MM.1S (cell line): ENCODE data around the gene FYN.

Source experiments
- DNase-seq: peaks from one replicate; pipeline ENCODE4 v3.0.0-alpha.2; 2015
- H2AFZ ChIP-seq: fragments of 300-600 bp; sonication (generic); 2 replicates; pipeline ENCODE4 v1.6.0; 2016; ENCODE audit warnings: antibody characterized with exemption, low read length
- H3F3A ChIP-seq: fragments of 300-600 bp; sonication (generic); 2 replicates; pipeline ENCODE4 v1.6.1; 2016; ENCODE audit warnings: mild to moderate bottlenecking, antibody characterized with exemption, low read length, moderate library complexity, mixed read lengths; ENCODE audit not compliant: insufficient read depth
- H3K27ac ChIP-seq: fragments of 300-600 bp; sonication (generic); 2 replicates; pipeline ENCODE4 v1.5.1; 2016; ENCODE audit warnings: mild to moderate bottlenecking, low read length
- H3K27me3 ChIP-seq: fragments of 300-600 bp; sonication (generic); replicated peaks from 2 replicates; pipeline ENCODE4 v1.6.0; 2016; ENCODE audit warnings: low read length; ENCODE audit not compliant: insufficient read depth
- H3K36me3 ChIP-seq: fragments of 300-600 bp; sonication (generic); replicated peaks from 2 replicates; pipeline ENCODE4 v1.6.1; 2016; ENCODE audit warnings: mild to moderate bottlenecking, low read length, mixed read lengths; ENCODE audit not compliant: insufficient read depth
- H3K4me1 ChIP-seq: fragments of 300-600 bp; sonication (generic); 2 replicates; pipeline ENCODE4 v1.6.1; 2016; ENCODE audit warnings: low read length, mixed read lengths
- H3K4me2 ChIP-seq: fragments of 300-600 bp; sonication (generic); 2 replicates; pipeline ENCODE4 v1.6.0; 2016; ENCODE audit warnings: low read depth, low read length
- H3K4me3 ChIP-seq: fragments of 300-600 bp; sonication (generic); 2 replicates; pipeline ENCODE4 v1.5.1; 2016; ENCODE audit warnings: low read length, mixed read lengths
- H3K79me2 ChIP-seq: fragments of 300-600 bp; sonication (generic); 2 replicates; pipeline ENCODE4 v1.6.1; 2016; ENCODE audit warnings: mixed run types, low read length, mixed read lengths
- H3K9ac ChIP-seq: fragments of 300-600 bp; sonication (generic); 2 replicates; pipeline ENCODE4 v1.6.1; 2016; ENCODE audit warnings: low read length, mixed read lengths
- H3K9me2 ChIP-seq: fragments of 300-600 bp; sonication (generic); replicated peaks from 2 replicates; pipeline ENCODE4 v1.6.1; 2016; ENCODE audit warnings: mild to moderate bottlenecking, low read length, mixed read lengths; ENCODE audit not compliant: insufficient read depth
- H3K9me3 ChIP-seq: fragments of 300-600 bp; sonication (generic); replicated peaks from 2 replicates; pipeline ENCODE4 v1.6.1; 2016; ENCODE audit warnings: mild to moderate bottlenecking, low read length, mixed read lengths; ENCODE audit not compliant: insufficient read depth
- H4K20me1 ChIP-seq: fragments of 300-600 bp; sonication (generic); 2 replicates; pipeline ENCODE4 v1.6.1; 2016; ENCODE audit warnings: mild to moderate bottlenecking, low read length, moderate library complexity, mixed read lengths; ENCODE audit not compliant: insufficient read depth
- EZH2 ChIP-seq: fragments of 300-600 bp; sonication (generic); optimal IDR thresholded peaks from 2 replicates; pipeline ENCODE3; 2017; ENCODE audit warnings: low read depth, mild to moderate bottlenecking, antibody characterized with exemption, low read length, mixed read lengths
- EZH2phosphoT487 ChIP-seq: fragments of 300-600 bp; sonication (generic); IDR thresholded peaks from 2 replicates; pipeline ENCODE4 v1.6.1; 2018; ENCODE audit warnings: antibody characterized with exemption, low read length
- TF ChIP-seq, protein P1 (sequence below): fragments of 300-600 bp; sonication (generic); IDR thresholded peaks from 2 replicates; pipeline ENCODE4 v1.5.1; 2016; ENCODE audit warnings: antibody characterized with exemption, low read length, mixed read lengths

FYN gene

DNA sequence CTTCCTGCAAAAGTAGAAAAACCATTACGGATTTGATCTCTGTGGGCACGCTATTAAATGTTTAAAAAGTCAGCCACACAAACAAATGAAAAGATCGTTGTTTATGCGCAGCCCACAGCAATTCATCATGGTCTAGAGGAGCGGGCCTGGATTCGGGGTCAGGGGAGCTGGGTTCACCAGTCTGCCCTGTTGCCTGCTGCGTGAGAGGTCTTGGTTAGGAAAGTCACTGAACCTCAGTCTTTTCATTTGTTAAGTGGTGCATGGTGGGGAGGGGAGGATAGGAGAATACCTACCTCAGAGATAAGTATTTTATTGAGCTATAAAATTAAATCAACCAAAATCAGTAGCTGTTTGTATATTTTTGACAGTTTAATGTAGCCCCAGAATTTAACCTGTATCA is 47.3 kb upstream of the FYN start:
- no peak overlapping the region for H3K27ac ChIP-seq
- H3K79me2 ChIP-seq: no peaks in the 10 kb centered on the region
- DNase-seq: no peak
- no peaks in the 10 kb centered on the region for H3K27me3 ChIP-seq
- H3K9me2 ChIP-seq: no peaks in the 10 kb centered on the region
- no peak overlapping the region for H2AFZ ChIP-seq
- no peak overlapping the region for H3K4me3 ChIP-seq
- H3K9ac ChIP-seq: no peak overlapping the region
- TF ChIP-seq EZH2: no peak
- TF ChIP-seq, protein P1, sequence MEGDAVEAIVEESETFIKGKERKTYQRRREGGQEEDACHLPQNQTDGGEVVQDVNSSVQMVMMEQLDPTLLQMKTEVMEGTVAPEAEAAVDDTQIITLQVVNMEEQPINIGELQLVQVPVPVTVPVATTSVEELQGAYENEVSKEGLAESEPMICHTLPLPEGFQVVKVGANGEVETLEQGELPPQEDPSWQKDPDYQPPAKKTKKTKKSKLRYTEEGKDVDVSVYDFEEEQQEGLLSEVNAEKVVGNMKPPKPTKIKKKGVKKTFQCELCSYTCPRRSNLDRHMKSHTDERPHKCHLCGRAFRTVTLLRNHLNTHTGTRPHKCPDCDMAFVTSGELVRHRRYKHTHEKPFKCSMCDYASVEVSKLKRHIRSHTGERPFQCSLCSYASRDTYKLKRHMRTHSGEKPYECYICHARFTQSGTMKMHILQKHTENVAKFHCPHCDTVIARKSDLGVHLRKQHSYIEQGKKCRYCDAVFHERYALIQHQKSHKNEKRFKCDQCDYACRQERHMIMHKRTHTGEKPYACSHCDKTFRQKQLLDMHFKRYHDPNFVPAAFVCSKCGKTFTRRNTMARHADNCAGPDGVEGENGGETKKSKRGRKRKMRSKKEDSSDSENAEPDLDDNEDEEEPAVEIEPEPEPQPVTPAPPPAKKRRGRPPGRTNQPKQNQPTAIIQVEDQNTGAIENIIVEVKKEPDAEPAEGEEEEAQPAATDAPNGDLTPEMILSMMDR: no peak
- TF ChIP-seq EZH2phosphoT487: no peak
- no peaks in the 10 kb centered on the region for H3K36me3 ChIP-seq
- H3K4me2 ChIP-seq: no peak overlapping the region
- H3K4me1 ChIP-seq: peaks cover 11% of the 10 kb centered on the region
- H3K9me3 ChIP-seq: no peaks in the 10 kb centered on the region
- no peaks in the 10 kb centered on the region for H3F3A ChIP-seq
- H4K20me1 ChIP-seq: no peaks in the 10 kb centered on the region

DNA sequence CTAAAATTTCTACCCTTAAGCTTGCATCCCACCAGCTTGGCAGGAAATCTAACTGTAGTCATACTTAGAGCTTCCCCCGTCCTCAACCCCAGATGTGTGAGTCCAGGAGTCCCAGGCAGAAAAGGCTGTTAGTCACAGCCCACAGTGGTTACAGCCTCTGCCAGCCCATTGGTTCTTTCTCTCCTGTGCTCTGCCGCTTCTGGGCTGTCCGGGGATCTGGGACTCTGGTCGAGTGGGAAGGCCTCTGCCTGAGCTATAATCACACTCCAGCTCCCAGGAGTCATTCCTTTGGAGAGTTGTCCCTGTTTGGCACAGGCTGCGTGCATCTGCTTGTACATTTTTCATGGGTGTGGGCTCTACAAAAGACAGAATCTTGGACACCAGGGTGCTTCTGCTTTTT is 45.6 kb upstream of the FYN start:
- no peaks in the 10 kb centered on the region for H3K27me3 ChIP-seq
- H3K79me2 ChIP-seq: no peaks in the 10 kb centered on the region
- no peak for DNase-seq
- H3K9me2 ChIP-seq: no peaks in the 10 kb centered on the region
- no peak overlapping the region for H2AFZ ChIP-seq
- no peak overlapping the region for H3K9ac ChIP-seq
- H3K4me2 ChIP-seq: no peak overlapping the region
- H3F3A ChIP-seq: no peaks in the 10 kb centered on the region
- no peak for TF ChIP-seq EZH2phosphoT487
- TF ChIP-seq EZH2: no peak
- TF ChIP-seq, protein P1: no peak
- no peak overlapping the region for H3K27ac ChIP-seq
- H4K20me1 ChIP-seq: no peaks in the 10 kb centered on the region
- H3K4me1 ChIP-seq: no peaks in the 10 kb centered on the region
- H3K4me3 ChIP-seq: no peak overlapping the region
- no peaks in the 10 kb centered on the region for H3K36me3 ChIP-seq
- H3K9me3 ChIP-seq: no peaks in the 10 kb centered on the region

DNA sequence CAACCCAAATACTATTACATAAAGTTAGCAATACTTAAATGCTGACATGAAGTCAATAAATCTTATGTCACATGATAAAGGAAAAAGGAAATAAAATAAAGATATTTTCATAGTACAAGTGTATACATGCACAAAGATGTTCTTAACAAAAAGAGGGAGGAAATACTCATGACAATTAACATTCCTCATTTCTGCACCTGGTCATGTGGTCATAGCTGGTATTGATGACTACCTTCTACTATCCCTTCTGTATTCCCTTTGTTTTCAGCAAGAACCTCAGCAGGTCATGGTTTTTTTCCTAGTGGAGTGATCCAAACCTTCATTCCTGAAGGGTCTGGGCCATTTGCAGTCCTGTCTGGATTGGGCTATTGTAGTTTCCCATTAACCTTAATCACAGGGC is 43.5 kb upstream of the FYN start:
- TF ChIP-seq EZH2: no peak
- TF ChIP-seq EZH2phosphoT487: no peak
- TF ChIP-seq, protein P1: no peak

DNA sequence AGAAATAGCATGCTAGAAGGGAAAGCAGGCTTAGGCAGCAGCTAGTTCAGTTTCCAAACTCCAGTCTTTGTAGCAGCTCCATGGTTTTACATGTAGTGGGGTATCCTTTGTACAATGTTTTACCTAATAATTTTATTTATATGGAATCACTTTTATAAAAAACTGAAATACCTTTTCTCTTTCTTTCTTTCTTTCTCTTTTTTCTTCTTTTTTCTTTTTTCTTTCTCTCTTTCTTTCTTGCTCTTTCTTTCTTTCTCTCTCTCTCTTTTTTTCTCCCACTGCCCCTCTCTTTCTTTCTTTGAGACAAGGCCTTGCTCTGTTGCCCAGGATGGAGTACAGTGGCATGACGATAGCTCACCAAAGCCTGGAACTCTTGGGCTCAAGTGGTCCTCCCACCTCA is 41.4 kb upstream of the FYN start:
- H3K79me2 ChIP-seq: no peaks in the 10 kb centered on the region
- H3K4me1 ChIP-seq: no peaks in the 10 kb centered on the region
- H4K20me1 ChIP-seq: no peaks in the 10 kb centered on the region
- H3K36me3 ChIP-seq: no peaks in the 10 kb centered on the region
- H3K9me2 ChIP-seq: no peaks in the 10 kb centered on the region
- no peak overlapping the region for H2AFZ ChIP-seq
- no peak overlapping the region for H3K4me3 ChIP-seq
- TF ChIP-seq EZH2 (no peak), EZH2phosphoT487 (no peak)
- TF ChIP-seq, protein P1: no peak
- no peaks in the 10 kb centered on the region for H3K9me3 ChIP-seq
- H3K27ac ChIP-seq: no peak overlapping the region
- H3F3A ChIP-seq: no peaks in the 10 kb centered on the region
- H3K4me2 ChIP-seq: no peak overlapping the region
- no peaks in the 10 kb centered on the region for H3K27me3 ChIP-seq
- no peak for DNase-seq
- H3K9ac ChIP-seq: no peak overlapping the region

More for the DNA sequence above, 43.5 kb upstream of the FYN start:
- no peak overlapping the region for H2AFZ ChIP-seq
- H4K20me1 ChIP-seq: no peaks in the 10 kb centered on the region
- H3K4me1 ChIP-seq: no peaks in the 10 kb centered on the region
- no peak overlapping the region for H3K4me2 ChIP-seq
- H3K36me3 ChIP-seq: no peaks in the 10 kb centered on the region
- no peak overlapping the region for H3K9ac ChIP-seq
- no peaks in the 10 kb centered on the region for H3K27me3 ChIP-seq
- H3F3A ChIP-seq: no peaks in the 10 kb centered on the region
- H3K9me3 ChIP-seq: no peaks in the 10 kb centered on the region
- no peaks in the 10 kb centered on the region for H3K9me2 ChIP-seq
- H3K27ac ChIP-seq: no peak overlapping the region
- no peak overlapping the region for H3K4me3 ChIP-seq
- no peaks in the 10 kb centered on the region for H3K79me2 ChIP-seq
- DNase-seq: no peak
